ENCODE measurements around the gene PARP8. TPM values are rescaled to one million over a fixed set of nuclear protein-coding genes. Genes with fewer than 3 reads are reported as not detected.

PARP8 gene
- polyA plus RNA-seq, 1 donor (not counting 4 experiments of a cell fraction or from before 2014, with no cell fraction given) = 29.1 TPM

DNA sequence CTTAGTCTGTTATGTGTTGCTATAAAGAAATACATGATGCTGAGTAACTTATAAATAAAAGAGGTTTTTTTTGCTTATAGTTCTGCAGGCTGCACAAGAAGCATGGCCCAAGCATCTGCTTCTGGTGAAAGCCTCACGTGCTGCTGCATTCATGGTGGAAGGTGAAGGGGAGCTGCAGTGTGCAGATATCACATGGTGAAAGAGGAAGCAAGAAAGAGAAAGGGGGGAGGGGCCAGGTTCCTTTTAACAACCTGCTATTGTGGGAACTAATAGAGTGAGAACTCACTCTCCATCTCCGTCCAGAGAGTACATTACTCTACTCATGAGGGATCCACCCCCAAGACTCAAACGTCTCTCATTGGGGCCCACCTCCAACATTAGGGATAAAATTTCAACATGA, 12.5 kb upstream of the PARP8 start:
- DNase-seq (ENCODE audit: low read depth, low spot score) (no peak), FAIRE-seq (no peak)
- H3K9me3 ChIP-seq (ENCODE audit: control insufficient read depth, low read depth, low read length) = no peaks in the 10 kb centered on the region
- H3K9ac ChIP-seq (ENCODE audit: control insufficient read depth, extremely low read depth, insufficient read depth, low read length) = no peak overlapping the region
- dilution Hi-C loops (cut with MboI; ENCODE audit: extremely low pct_ligation_motif_present, low sequenced_read_pairs) = no loop called here
- H3K4me2 ChIP-seq (ENCODE audit: control insufficient read depth, extremely low read depth, insufficient read depth, low read depth, low read length) = no peak overlapping the region
- H3K4me1 ChIP-seq (ENCODE audit: control insufficient read depth, extremely low read depth, insufficient read depth, low read length) = peaks cover 3% of the 10 kb centered on the region
- TF ChIP-seq CTCF (optimal IDR thresholded peaks at IDR 0.05 in 1 of 3, IDR thresholded peaks at IDR 0.05 in 1 of 3, conservative IDR thresholded peaks at IDR 0.05 in 1 of 3; ENCODE audit: extremely low read depth in 1 of 3, insufficient read depth in 2 of 3, low read length in 3 of 3) = no peak
- TF ChIP-seq EZH2 (IDR thresholded peaks at IDR 0.05; ENCODE audit: low read length) = no peak
- no peaks in the 10 kb centered on the region for H3K27me3 ChIP-seq (ENCODE audit: control insufficient read depth, extremely low read depth, insufficient read depth, low read length)
- H3K4me3 ChIP-seq (ENCODE audit: control insufficient read depth in 2 of 3, extremely low read depth in 1 of 3, insufficient read depth in 2 of 3, low read depth in 1 of 3, low read length in 3 of 3) = no peak overlapping the region
- H3K27ac ChIP-seq (ENCODE audit: control insufficient read depth, insufficient read depth, low read length) = no peak overlapping the region
- no peak overlapping the region for H2AFZ ChIP-seq (ENCODE audit: control insufficient read depth, low read length)
- H3K36me3 ChIP-seq (ENCODE audit: control insufficient read depth in 2 of 2, extremely low read depth in 1 of 2, insufficient read depth in 2 of 2, low read length in 2 of 2) = no peaks in the 10 kb centered on the region
- H4K20me1 ChIP-seq (ENCODE audit: control insufficient read depth, extremely low read depth, insufficient read depth, low read length) = no peaks in the 10 kb centered on the region
- H3K79me2 ChIP-seq (ENCODE audit: control insufficient read depth, insufficient read depth, low read length) = no peaks in the 10 kb centered on the region
- no peaks in the 10 kb centered on the region for H3K9me1 ChIP-seq (ENCODE audit: control insufficient read depth, extremely low read depth, insufficient read depth, low read length)

DNA sequence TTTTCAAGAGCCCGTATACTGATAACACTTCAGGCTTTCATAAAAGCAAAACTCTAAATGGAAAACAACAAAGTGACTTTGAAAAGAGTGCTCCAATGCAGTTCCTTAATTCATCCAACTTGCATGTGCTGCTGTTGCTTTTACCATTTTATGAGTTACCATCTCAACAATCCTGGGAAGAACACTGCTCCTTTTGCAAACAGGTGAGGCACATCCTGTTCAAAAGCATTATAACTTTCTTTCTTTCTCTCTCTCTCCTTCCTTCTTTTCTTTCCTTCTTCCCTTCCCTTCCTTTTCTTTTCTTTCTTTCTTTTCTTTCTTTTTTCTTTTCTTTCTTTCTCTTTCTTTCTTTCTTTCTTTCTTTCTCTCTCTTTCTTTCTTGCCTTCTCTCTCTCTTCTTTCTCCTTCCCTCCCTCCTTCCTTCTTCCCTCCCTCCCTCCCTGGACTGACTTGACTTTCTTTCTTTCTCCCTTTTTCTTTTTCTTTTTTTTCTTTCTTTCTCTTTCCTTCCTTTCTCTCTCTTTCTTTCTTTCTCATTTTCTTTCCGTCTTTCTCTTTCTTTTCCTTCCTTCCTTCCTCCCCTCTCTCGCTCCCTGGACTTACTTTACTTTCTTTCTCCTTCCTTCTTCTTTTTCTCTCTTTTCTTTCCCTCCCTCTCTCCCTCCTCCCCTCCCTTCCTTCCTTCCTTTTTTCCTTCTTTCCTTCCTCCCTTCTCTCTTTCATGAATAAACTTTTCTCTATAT, 11.2 kb upstream of the PARP8 start:
- H3K9ac ChIP-seq (ENCODE audit: control insufficient read depth, extremely low read depth, insufficient read depth, low read length) = no peak overlapping the region
- no peaks in the 10 kb centered on the region for H3K9me3 ChIP-seq (ENCODE audit: control insufficient read depth, low read depth, low read length)
- no peaks in the 10 kb centered on the region for H3K79me2 ChIP-seq (ENCODE audit: control insufficient read depth, insufficient read depth, low read length)
- no peak overlapping the region for H3K4me2 ChIP-seq (ENCODE audit: control insufficient read depth, extremely low read depth, insufficient read depth, low read depth, low read length)
- no peaks in the 10 kb centered on the region for H3K27me3 ChIP-seq (ENCODE audit: control insufficient read depth, extremely low read depth, insufficient read depth, low read length)
- DNase-seq (ENCODE audit: low read depth, low spot score) (no peak), FAIRE-seq (no peak)
- H3K36me3 ChIP-seq (ENCODE audit: control insufficient read depth in 2 of 2, extremely low read depth in 1 of 2, insufficient read depth in 2 of 2, low read length in 2 of 2) = no peaks in the 10 kb centered on the region
- H3K4me1 ChIP-seq (ENCODE audit: control insufficient read depth, extremely low read depth, insufficient read depth, low read length) = peaks cover 3% of the 10 kb centered on the region
- dilution Hi-C loops (cut with MboI; ENCODE audit: extremely low pct_ligation_motif_present, low sequenced_read_pairs) = no loop called here
- H3K27ac ChIP-seq (ENCODE audit: control insufficient read depth, insufficient read depth, low read length) = no peak overlapping the region
- H3K4me3 ChIP-seq (ENCODE audit: control insufficient read depth in 2 of 3, extremely low read depth in 1 of 3, insufficient read depth in 2 of 3, low read depth in 1 of 3, low read length in 3 of 3) = no peak overlapping the region
- no peaks in the 10 kb centered on the region for H3K9me1 ChIP-seq (ENCODE audit: control insufficient read depth, extremely low read depth, insufficient read depth, low read length)
- no peak overlapping the region for H2AFZ ChIP-seq (ENCODE audit: control insufficient read depth, low read length)
- TF ChIP-seq EZH2 (IDR thresholded peaks at IDR 0.05; ENCODE audit: low read length) (no peak), CTCF (optimal IDR thresholded peaks at IDR 0.05 in 1 of 3, IDR thresholded peaks at IDR 0.05 in 1 of 3, conservative IDR thresholded peaks at IDR 0.05 in 1 of 3; ENCODE audit: extremely low read depth in 1 of 3, insufficient read depth in 2 of 3, low read length in 3 of 3) (no peak)
- no peaks in the 10 kb centered on the region for H4K20me1 ChIP-seq (ENCODE audit: control insufficient read depth, extremely low read depth, insufficient read depth, low read length)
